Breast epithelium (tissue), 4 donors: Measurements from ENCODE around the gene TTYH3. TPM values are rescaled to one million over a fixed set of nuclear protein-coding genes. Genes with fewer than 3 reads are reported as not detected.

Experiments used
- DNase-seq, 2 donors: peaks; one replicate each; pipeline ENCODE4 v3.0.0-alpha.2; 2019; ENCODE audit warnings: low spot score in 2 of 2
- H3K27ac ChIP-seq, 2 donors: fragments of 200-600 bp; sonication (generic) in 1 of 2; one replicate each; pipeline ENCODE4 v1.5.1; 2016 to 2019; ENCODE audit warnings: mild to moderate bottlenecking in 1 of 2
- H3K27me3 ChIP-seq, 2 donors: fragments of 200-600 bp; sonication (generic) in 1 of 2; one replicate each; pipeline versions ENCODE4 v1.5.1 to v1.6.0; 2017 to 2019; ENCODE audit warnings: control low read depth in 1 of 2, mild to moderate bottlenecking in 1 of 2
- H3K36me3 ChIP-seq: fragments of 200-600 bp; one replicate; pipeline ENCODE4 v1.5.1; 2019
- H3K4me1 ChIP-seq, 2 donors: fragments of 200-600 bp; sonication (generic); one replicate each; pipeline ENCODE4 v1.5.1; 2016 to 2019; ENCODE audit warnings: control low read depth in 1 of 2
- H3K4me3 ChIP-seq, 3 donors: fragments of 200-600 bp; sonication (generic); 1 replicate in 2 of 3; 2 replicates in 1 of 3; pipeline ENCODE4 v1.5.1; 2016 to 2019; ENCODE audit warnings: mild to moderate bottlenecking in 3 of 3, moderate library complexity in 2 of 3
- H3K9me3 ChIP-seq, 2 donors: fragments of 200-600 bp; sonication (generic) in 1 of 2; one replicate each; pipeline ENCODE4 v1.5.1; 2016 to 2019; ENCODE audit warnings: control low read depth in 1 of 2
- CTCF ChIP-seq, 3 donors: fragments of 450-650 bp; IDR thresholded peaks; one replicate each; pipeline ENCODE4 v1.5.1; 2016 to 2017; ENCODE audit warnings: antibody characterized with exemption in 3 of 3, mild to moderate bottlenecking in 3 of 3, moderate library complexity in 3 of 3
- POLR2A ChIP-seq: fragments of 450-650 bp; IDR thresholded peaks from one replicate; pipeline ENCODE4 v1.6.1; 2016; ENCODE audit warnings: antibody characterized with exemption, mild to moderate bottlenecking, moderate library complexity
- POLR2AphosphoS5 ChIP-seq, 3 donors: sonication (generic); formaldehyde crosslinking; IDR thresholded peaks; one replicate each; pipeline ENCODE4 v1.6.1; 2017; ENCODE audit warnings: antibody characterized with exemption in 3 of 3
- intact Hi-C: fragments of 100-400 bp; cut with DNase I; formaldehyde crosslinking; loops from one replicate; pipeline ENCODE4 v1.15.1; 2023; ENCODE audit warnings: low total_unique reads
- total RNA-seq, 3 donors: library from RNA; depleted of rRNA; stranded (reverse); fragments of >200 nt; gene quantifications; one replicate each; pipeline ENCODE4 v1.1.0, GENCODE V29; 2016

TTYH3 gene
- total RNA-seq, 3 donors from 2014 or later = 11.6 to 17.9 (median 17.4) TPM

DNA sequence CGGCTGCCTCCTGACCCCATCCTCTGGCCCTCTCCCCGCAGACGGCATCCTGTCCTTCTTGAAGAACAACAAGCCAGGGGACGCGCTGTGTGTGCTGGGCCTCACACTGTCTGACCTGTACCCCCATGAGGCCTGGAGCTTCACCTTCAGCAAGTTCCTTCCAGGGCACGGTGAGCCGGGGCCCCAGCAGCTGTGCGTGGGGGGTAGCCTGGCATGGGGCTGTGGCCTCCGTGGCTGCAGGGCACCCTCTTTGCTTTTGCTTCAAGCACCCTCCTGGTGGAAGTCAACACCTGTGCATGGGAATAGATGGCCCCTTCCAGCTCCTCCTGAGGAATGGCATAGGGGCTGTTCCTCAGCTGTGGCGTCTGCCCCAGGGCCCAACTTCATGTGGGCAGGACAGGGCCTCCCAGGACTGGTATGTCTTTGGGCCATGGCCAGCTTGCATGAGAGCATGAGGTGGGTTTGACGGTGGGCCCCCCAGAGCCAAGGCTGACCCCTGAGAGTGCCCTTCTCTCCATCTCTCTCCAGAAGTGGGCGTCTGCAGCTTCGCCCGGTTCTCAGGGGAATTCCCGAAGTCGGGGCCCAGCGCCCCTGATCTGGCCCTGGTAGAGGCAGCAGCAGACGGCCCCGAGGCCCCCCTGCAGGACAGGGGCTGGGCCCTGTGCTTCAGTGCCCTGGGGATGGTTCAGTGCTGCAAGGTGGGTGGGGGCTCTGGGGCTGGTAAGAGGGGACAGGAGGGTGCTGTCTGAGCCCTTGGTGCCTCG, 76.9 kb downstream of the TTYH3 start:
- no peak for TF ChIP-seq POLR2AphosphoS5 (IDR thresholded peaks at IDR 0.05)
- Histone ChIP-seq H3K27ac (no peak overlapping the region), H3K4me3 (no peak overlapping the region), H3K9me3 (no peaks in the 10 kb centered on the region), H3K4me1 (no peaks in the 10 kb centered on the region), H3K27me3 (no peaks in the 10 kb centered on the region), H3K36me3 (no peaks in the 10 kb centered on the region)
- intact Hi-C loops = no loop called here
- DNase-seq = no peak

DNA sequence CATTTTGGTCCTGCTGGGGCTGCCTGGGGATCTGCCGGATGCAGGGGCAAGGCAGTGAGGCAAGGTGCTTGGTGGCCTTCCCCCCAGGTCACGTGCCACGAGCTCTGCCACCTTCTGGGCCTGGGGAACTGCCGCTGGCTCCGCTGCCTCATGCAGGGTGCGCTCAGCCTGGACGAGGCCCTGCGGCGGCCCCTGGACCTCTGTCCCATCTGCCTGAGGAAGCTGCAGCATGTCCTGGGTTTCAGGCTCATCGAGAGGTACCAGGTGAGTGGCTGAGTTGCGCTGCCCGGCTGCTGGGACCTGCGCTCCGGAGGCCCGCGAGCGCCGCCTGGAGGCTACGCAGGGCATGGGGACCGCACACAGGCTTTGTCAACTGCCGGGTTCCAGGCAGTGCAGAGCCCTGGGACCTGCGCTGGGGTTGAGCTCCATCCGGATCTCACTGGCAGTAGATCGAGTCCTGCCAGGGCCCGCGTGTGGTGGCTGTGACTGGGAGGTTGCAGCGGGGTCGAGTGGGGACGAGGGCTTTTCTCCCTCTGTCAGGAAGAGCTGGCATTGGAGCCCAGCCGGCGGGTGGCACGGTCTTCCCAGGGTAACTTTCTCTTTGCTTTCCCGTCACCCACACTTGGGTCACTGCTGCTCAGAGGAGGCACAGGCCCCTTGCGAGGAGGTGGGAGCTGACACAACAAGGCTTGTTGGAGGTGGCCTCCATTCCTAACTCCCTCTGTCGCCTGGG, 77.9 kb downstream of the TTYH3 start:
- Histone ChIP-seq H3K4me3 (peak overlapping the region; percentile 6 to 49 (median 26)), H3K27ac (no peak overlapping the region), H3K27me3 (no peaks in the 10 kb centered on the region), H3K4me1 (no peaks in the 10 kb centered on the region), H3K36me3 (no peaks in the 10 kb centered on the region), H3K9me3 (no peaks in the 10 kb centered on the region)
- intact Hi-C loops = loop anchor here (5.0 kb wide), 1 partner anchor 1737 kb away; no protein-coding TSS in a partner anchor
- peak; percentile 52 to 69 (median 53) for TF ChIP-seq CTCF (IDR thresholded peaks at IDR 0.05)
- TF ChIP-seq POLR2AphosphoS5 (IDR thresholded peaks at IDR 0.05) = no peak
- peak in 1 of 2 donors; percentile 25 for DNase-seq

GRCh38 chr7:2710286-2710655, 78.5 kb downstream of the TTYH3 start:
- DNase-seq = no peak
- H3K4me3 ChIP-seq = peak overlapping the region in 2 of 3 donors; percentile 6 to 26
- H3K36me3 ChIP-seq = no peaks in the 10 kb centered on the region
- H3K9me3 ChIP-seq = no peaks in the 10 kb centered on the region
- TF ChIP-seq POLR2A (no peak), CTCF (IDR thresholded peaks at IDR 0.05) (no peak), POLR2AphosphoS5 (IDR thresholded peaks at IDR 0.05) (no peak)
- intact Hi-C loops = loop anchor here (5.0 kb wide), 1 partner anchor 1738 kb away; no protein-coding TSS in a partner anchor
- no peaks in the 10 kb centered on the region for H3K4me1 ChIP-seq
- no peak overlapping the region for H3K27ac ChIP-seq
- no peaks in the 10 kb centered on the region for H3K27me3 ChIP-seq

DNA sequence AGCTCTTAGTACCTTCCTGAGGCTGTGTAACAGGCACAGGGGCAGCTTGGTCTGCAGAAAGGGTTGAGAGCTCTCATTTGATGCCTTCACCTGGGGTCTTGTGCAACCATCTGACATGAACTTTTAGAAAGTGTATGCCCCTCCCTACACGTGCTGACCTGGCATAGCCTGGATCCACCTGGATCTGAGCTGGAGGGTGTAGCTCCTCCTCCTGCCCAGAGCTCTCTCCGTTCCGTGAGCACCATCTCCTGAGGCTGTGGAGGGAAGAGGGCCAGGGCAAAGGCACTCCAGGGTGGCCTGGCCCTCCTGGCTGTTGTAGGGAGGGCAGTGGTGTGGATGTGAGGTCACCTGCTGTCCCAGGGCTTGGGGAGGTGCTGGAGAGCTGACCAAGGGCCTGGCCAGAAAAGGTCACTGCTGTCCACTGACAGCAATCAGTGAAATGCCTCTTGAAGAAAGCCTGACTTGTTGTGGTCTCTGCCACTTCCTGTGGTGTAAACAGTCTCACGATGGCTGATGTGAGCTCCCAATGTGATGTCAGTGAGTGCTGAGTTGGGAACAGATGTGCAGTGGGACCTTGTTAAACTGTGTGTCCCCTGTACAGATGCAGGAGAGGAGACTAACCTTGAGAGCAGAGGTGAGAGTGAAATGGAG, 79.2 kb downstream of the TTYH3 start:
- no peak for DNase-seq
- intact Hi-C loops = loop anchor here (5.0 kb wide), 1 partner anchor 1739 kb away; no protein-coding TSS in a partner anchor
- Histone ChIP-seq H3K4me3 (no peak overlapping the region), H3K9me3 (no peaks in the 10 kb centered on the region), H3K4me1 (peaks cover 0 to 3% of the 10 kb centered on the region in 2 donors), H3K27ac (no peak overlapping the region), H3K27me3 (no peaks in the 10 kb centered on the region), H3K36me3 (no peaks in the 10 kb centered on the region)
- TF ChIP-seq POLR2A (no peak), CTCF (IDR thresholded peaks at IDR 0.05) (no peak), POLR2AphosphoS5 (IDR thresholded peaks at IDR 0.05) (no peak)

DNA sequence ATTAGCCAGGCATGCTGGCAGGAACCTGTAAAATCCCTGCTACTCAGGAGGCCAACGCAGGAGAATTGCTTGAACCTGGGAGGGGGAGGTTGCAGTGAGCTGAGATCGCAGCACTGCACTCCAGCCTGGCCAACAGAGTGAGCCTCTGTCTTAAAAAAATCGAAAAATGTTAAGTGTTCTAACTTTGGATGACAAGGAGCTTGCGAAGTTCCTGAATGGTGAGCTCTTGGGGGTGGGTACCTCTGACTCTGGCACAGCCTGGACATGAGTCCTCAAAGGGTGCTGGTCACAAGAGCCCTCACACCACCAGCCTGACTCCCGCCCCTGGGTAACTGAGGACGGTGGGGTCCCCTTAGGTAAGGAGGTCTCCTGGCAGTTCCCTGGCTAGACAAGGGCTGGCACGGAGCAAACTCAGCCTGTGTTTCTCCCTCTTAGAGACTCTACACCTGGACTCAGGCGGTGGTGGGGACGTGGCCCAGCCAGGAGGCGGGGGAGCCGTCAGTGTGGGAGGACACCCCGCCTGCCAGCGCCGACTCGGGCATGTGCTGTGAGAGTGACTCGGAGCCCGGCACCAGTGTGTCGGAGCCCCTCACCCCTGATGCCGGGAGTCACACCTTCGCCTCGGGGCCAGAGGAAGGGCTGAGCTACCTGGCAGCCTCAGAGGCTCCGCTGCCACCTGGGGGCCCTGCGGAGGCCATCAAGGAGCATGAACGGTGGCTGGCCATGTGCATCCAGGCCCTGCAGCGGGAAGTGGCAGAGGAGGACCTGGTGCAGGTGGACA, 80.3 kb downstream of the TTYH3 start:
- Histone ChIP-seq H3K27ac (no peak overlapping the region), H3K36me3 (no peaks in the 10 kb centered on the region), H3K4me1 (peaks cover 0 to 3% of the 10 kb centered on the region in 2 donors), H3K27me3 (no peaks in the 10 kb centered on the region), H3K4me3 (no peak overlapping the region), H3K9me3 (no peaks in the 10 kb centered on the region)
- no peak for DNase-seq
- intact Hi-C loops = loop anchor here (5.0 kb wide), 1 partner anchor 1740 kb away; no protein-coding TSS in a partner anchor
- TF ChIP-seq CTCF (IDR thresholded peaks at IDR 0.05) (no peak), POLR2A (no peak), POLR2AphosphoS5 (IDR thresholded peaks at IDR 0.05) (no peak)
